Thoracic aorta (tissue), 2 donors: Measurements from ENCODE around the gene ARHGAP33. TPM values are rescaled to one million over a fixed set of nuclear protein-coding genes. Genes with fewer than 3 reads are reported as not detected.

Source experiments
- ATAC-seq: fragments of 150-250 bp; one replicate; pipeline ENCODE4 v1.8.0; 2017; ENCODE audit warnings: low read depth; ENCODE audit not compliant: insufficient number of reproducible peaks, low FRiP score
- DNase-seq: peaks from one replicate; pipeline ENCODE4 v3.0.0-alpha.2; 2020; ENCODE audit warnings: low spot score
- H3K27ac ChIP-seq, 2 donors: fragments of 200-600 bp; sonication (generic); 1 replicate in 1 of 2; 2 replicates in 1 of 2; pipeline ENCODE4 v1.5.1; 2016; ENCODE audit warnings: mild to moderate bottlenecking in 2 of 2, moderate library complexity in 2 of 2
- H3K27me3 ChIP-seq: fragments of 200-600 bp; sonication (generic); replicated peaks from 2 replicates; pipeline ENCODE4 v1.6.0; 2016; ENCODE audit warnings: mild to moderate bottlenecking; ENCODE audit not compliant: insufficient read depth
- H3K36me3 ChIP-seq: fragments of 200-600 bp; sonication (generic); one replicate; pipeline ENCODE4 v1.5.1; 2016
- H3K4me1 ChIP-seq, 2 donors: fragments of 200-600 bp; sonication (generic); 1 replicate in 1 of 2; 2 replicates in 1 of 2; pipeline versions ENCODE4 v1.5.1 to v1.6.0; 2016; ENCODE audit warnings: low read depth in 2 of 2, mild to moderate bottlenecking in 1 of 2; ENCODE audit not compliant: control insufficient read depth in 1 of 2
- H3K4me3 ChIP-seq: fragments of 200-600 bp; sonication (generic); 2 replicates; pipeline ENCODE4 v1.5.1; 2016; ENCODE audit warnings: mild to moderate bottlenecking
- H3K9me3 ChIP-seq: fragments of 200-600 bp; sonication (generic); 2 replicates; pipeline ENCODE4 v1.5.1; 2016
- total RNA-seq, 2 donors: library from RNA; depleted of rRNA; stranded (reverse); fragments of >200 nt; gene quantifications; one replicate each; pipeline versions ENCODE4 v1.1.0 to v1.2.3, GENCODE V29; 2016
- TF ChIP-seq, protein P1 (sequence below): fragments of 200-600 bp; sonication (generic); IDR thresholded peaks from one replicate; pipeline ENCODE4 v1.5.1; 2019; ENCODE audit warnings: antibody characterized with exemption

The ARHGAP33 gene
- total RNA-seq, 2 donors from 2014 or later = 15.4 to 30.7 TPM

DNA sequence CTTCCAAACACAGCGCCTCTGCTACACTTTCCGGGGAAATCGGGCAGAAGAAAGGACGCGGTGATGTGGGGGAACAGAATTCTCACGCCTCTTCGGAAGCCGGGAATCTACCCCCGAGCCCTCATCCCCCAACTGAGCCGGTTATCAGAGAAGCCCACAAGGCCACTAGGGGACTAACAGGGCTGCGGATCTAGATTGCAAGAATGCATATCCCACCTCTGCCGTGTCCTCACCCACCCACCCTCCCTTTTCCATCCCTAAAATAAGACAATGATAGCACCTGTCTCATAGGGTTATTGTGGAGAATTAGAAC, 34.2 kb upstream of the ARHGAP33 start:
- Histone ChIP-seq H3K4me3 (peak overlapping the region; percentile 84), H3K27ac (peak overlapping the region; percentile 80 to 87), H3K4me1 (peaks cover 10 to 30% of the 10 kb centered on the region in 2 donors), H3K36me3 (peaks cover 26% of the 10 kb centered on the region), H3K27me3 (no peaks in the 10 kb centered on the region), H3K9me3 (no peaks in the 10 kb centered on the region)
- ATAC-seq (no peak), DNase-seq (no peak)
- TF ChIP-seq, protein P1, sequence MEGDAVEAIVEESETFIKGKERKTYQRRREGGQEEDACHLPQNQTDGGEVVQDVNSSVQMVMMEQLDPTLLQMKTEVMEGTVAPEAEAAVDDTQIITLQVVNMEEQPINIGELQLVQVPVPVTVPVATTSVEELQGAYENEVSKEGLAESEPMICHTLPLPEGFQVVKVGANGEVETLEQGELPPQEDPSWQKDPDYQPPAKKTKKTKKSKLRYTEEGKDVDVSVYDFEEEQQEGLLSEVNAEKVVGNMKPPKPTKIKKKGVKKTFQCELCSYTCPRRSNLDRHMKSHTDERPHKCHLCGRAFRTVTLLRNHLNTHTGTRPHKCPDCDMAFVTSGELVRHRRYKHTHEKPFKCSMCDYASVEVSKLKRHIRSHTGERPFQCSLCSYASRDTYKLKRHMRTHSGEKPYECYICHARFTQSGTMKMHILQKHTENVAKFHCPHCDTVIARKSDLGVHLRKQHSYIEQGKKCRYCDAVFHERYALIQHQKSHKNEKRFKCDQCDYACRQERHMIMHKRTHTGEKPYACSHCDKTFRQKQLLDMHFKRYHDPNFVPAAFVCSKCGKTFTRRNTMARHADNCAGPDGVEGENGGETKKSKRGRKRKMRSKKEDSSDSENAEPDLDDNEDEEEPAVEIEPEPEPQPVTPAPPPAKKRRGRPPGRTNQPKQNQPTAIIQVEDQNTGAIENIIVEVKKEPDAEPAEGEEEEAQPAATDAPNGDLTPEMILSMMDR = no peak

DNA sequence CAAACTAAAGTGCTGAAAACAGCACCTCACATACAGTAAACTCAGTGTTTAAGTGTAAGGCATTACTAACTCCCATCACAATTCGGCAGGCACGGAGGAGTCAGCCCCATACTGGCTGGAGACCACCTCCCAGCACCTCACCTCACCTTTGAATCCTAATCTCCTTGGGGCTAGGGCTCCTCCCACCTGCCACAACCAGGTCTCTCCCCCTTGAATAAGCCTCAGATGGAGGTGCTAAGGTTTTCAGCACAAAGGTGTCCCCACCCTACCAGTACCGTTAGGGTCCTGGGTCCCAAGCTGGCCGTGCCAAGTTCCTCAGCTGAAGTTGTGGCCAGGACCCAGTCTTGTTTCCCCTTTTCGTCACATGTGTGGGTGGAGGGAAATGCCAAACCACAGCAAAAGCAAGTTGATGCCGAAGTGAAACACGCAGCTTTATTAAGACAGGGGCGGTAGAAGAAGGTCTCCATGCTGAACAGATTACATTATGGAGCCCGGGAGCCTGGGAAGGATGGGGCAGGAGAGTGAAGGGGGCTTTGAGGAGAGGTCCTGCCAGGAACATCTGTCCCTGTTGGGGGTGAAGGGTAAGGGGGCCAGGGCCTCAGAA, 33.1 kb upstream of the ARHGAP33 start, which contains the start of gene IGFLR1:
TSS of gene IGFLR1 (minus strand) at position 332 of the 604 bp plus-strand sequence. CDS start 1,272 bp downstream, outside the sequence.
- DNase-seq (no peak), ATAC-seq (no peak)
- peak within 1 kb of the TSS; percentile 84 for H3K4me3 ChIP-seq
- peaks cover 16 to 36% of the 10 kb centered on the region in 2 donors for H3K4me1 ChIP-seq
- H3K27me3 ChIP-seq = no peaks in the 10 kb centered on the region
- H3K27ac ChIP-seq = peak within 1 kb of the TSS; percentile 43 to 87
- TF ChIP-seq, protein P1 = no peak
- H3K36me3 ChIP-seq = peaks cover 20% of the 10 kb centered on the region
- no peaks in the 10 kb centered on the region for H3K9me3 ChIP-seq

DNA sequence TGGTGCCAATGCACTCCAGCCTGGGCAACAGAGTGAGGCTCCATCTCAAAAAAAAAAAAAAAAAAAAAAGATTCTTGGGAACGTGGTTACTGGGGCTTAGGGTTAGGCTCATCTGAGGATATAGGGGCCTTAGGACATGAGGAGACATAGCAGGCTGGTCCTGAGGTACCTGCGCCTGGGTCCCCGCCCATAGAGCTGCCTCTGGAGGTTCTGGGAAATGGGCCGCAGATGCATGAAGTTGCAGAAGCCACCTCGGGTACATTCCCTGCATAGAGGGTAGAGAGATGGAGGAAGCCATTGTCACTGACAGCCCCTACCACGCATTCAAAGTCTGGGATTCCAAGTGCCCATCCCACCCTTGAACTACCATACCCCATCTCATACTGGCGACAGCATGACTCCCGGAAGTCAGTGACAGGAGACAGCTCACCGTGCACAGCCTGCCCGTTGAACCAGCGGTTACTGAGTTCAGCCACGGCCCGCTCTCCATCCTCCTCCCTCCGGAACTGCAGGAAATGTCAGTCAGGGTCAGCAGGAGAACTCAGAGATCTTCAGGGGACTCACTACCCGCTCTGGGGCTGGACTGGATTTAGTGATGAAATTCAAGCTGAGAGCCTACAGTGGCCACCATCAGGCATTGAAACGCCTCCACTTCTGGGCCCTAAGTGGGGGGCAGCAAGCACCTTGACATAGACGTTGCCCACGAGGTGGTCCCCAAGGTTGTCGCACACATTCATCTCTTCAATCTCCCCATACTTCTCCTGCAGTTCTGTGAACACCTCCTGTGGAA, 31.5 kb upstream of the ARHGAP33 start:
- no peak for DNase-seq
- Histone ChIP-seq H3K36me3 (peaks cover 6% of the 10 kb centered on the region), H3K9me3 (no peaks in the 10 kb centered on the region), H3K4me1 (peaks cover 22 to 44% of the 10 kb centered on the region in 2 donors), H3K27ac (peak overlapping the region; percentile 99 to 100), H3K27me3 (no peaks in the 10 kb centered on the region), H3K4me3 (peak overlapping the region; percentile 91)
- TF ChIP-seq, protein P1 = no peak
- ATAC-seq = no peak

DNA sequence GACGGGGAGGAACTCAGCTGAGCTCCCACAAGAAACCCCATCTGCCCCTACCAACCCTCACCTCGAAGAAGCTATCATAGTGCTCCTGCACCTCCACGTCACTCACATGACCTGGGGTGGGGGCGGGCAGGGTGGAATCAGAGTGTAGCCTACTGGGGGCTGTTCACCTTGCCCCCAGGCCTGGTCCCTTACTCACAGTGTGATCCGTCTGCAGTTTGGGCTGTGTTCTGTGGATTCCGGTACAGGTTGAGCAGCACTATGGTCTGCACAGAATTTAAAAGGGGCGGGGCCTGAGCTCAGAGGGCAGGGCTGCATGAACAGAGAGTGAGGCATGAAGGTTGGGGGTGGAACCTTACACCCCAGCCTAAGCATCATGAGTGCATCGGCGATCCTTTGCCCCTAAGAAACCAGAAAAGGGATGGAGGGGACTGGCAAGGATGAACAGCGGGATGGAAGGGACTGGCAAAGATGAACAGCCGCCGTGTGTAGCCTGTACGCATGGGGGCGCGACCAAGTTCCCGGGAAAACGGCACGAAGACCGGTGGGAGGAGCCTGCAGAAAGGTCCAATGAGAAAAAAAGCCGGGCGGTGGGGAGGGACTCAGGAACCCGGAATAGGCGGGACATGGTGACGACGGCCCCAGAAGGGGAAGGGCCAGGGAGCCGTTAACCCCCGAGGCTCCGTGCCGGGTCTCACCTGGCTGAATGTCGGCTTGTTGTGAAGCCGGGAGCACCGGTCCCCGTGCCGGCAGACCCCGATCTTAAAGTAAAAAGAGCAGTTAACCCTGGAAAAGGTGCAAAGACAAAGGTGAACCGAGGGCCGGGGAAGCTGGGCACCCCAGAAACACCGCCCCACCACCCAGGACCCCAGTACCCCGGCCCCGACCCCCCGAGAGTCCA, 30.7 kb upstream of the ARHGAP33 start:
- ATAC-seq = peak; percentile 72
- Histone ChIP-seq H3K9me3 (no peaks in the 10 kb centered on the region), H3K27me3 (no peaks in the 10 kb centered on the region), H3K4me1 (peaks cover 29 to 47% of the 10 kb centered on the region in 2 donors), H3K27ac (peak overlapping the region; percentile 99 to 100), H3K4me3 (peak overlapping the region; percentile 91), H3K36me3 (peaks cover 4% of the 10 kb centered on the region)
- DNase-seq = peak; percentile 91
- TF ChIP-seq, protein P1 = peak; percentile 30
